HepG2 (cell line): ENCODE results near the gene FGFR1OP2. TPM values are rescaled to one million over a fixed set of nuclear protein-coding genes. Genes with fewer than 3 reads are reported as not detected.

Experiments
- HBP1 ChIP-seq: IDR thresholded peaks from 2 replicates; pipeline ENCODE4 v1.6.1; 2016; ENCODE audit warnings: low read depth, control low read depth
- ISL2 ChIP-seq: sonication (generic); formaldehyde crosslinking; IDR thresholded peaks from 2 replicates; pipeline ENCODE4 v1.5.0; 2020; ENCODE audit warnings: missing genetic modification reagents
- KLF16 ChIP-seq, 2 experiments: sonication (generic) in 1 of 2; formaldehyde crosslinking in 1 of 2; IDR thresholded peaks; 2 replicates each; pipeline versions ENCODE4 v1.6.1 to v1.8.0; 2016 to 2023; ENCODE audit warnings: missing genetic modification reagents in 2 of 2, missing compliant biosample characterization in 1 of 2
- NR0B2 ChIP-seq: sonication (generic); formaldehyde crosslinking; IDR thresholded peaks from 2 replicates; pipeline ENCODE4 v1.4.0; 2020; ENCODE audit warnings: mild to moderate bottlenecking, missing genetic modification reagents
- RERE ChIP-seq: IDR thresholded peaks from 2 replicates; pipeline ENCODE4 v1.6.1; 2016; ENCODE audit warnings: low read depth, missing genetic modification reagents, missing compliant biosample characterization
- STAG1 ChIP-seq: sonication (generic); formaldehyde crosslinking; IDR thresholded peaks from 2 replicates; pipeline ENCODE4 v1.4.0; 2020; ENCODE audit warnings: missing genetic modification reagents
- ZKSCAN1 ChIP-seq: fragments of 150-350 bp; IDR thresholded peaks from 2 replicates; pipeline ENCODE4 v1.6.1; 2014; ENCODE audit warnings: low read length
- ZNF101 ChIP-seq: sonication (generic); formaldehyde crosslinking; IDR thresholded peaks from 2 replicates; pipeline ENCODE4 v1.4.0; 2020; ENCODE audit warnings: mild to moderate bottlenecking, low read depth, missing genetic modification reagents, borderline replicate concordance
- ZNF510 ChIP-seq: sonication (generic); formaldehyde crosslinking; IDR thresholded peaks from 2 replicates; pipeline ENCODE4 v1.4.0; 2020; ENCODE audit warnings: low read depth, mild to moderate bottlenecking, missing genetic modification reagents
- ZNF558 ChIP-seq: sonication (generic); formaldehyde crosslinking; IDR thresholded peaks from 2 replicates; pipeline ENCODE4 v1.9.0; 2022; ENCODE audit warnings: mild to moderate bottlenecking, missing genetic modification reagents, borderline replicate concordance
- ZNF660 ChIP-seq: sonication (generic); formaldehyde crosslinking; IDR thresholded peaks from 2 replicates; pipeline ENCODE4 v1.5.1; 2020; ENCODE audit warnings: mild to moderate bottlenecking, low read depth, missing genetic modification reagents, borderline replicate concordance
- ZNF776 ChIP-seq: sonication (generic); formaldehyde crosslinking; IDR thresholded peaks from 2 replicates; pipeline ENCODE4 v1.4.0; 2020; ENCODE audit warnings: mild to moderate bottlenecking, missing genetic modification reagents
- ZNF781 ChIP-seq: sonication (generic); formaldehyde crosslinking; IDR thresholded peaks from 2 replicates; pipeline ENCODE4 v1.5.1; 2020; ENCODE audit warnings: borderline replicate concordance, mild to moderate bottlenecking, missing genetic modification reagents; ENCODE audit errors: not compliant biosample characterization
- ZNF883 ChIP-seq: sonication (generic); formaldehyde crosslinking; IDR thresholded peaks from 2 replicates; pipeline ENCODE4 v1.5.1; 2020; ENCODE audit warnings: mild to moderate bottlenecking, missing genetic modification reagents; ENCODE audit errors: not compliant biosample characterization
- polyA plus RNA-seq, 8 experiments: library from polyadenylated mRNA; depleted of rRNA in 3 of 8; stranded (reverse) in 7 of 8; unstranded in 1 of 8; fragments of >200 nt; fragmentation: Illumina TruSeq in 4 of 8; extraction: Trizol in 4 of 8; gene quantifications; 2 replicates each; pipeline versions ENCODE4 v1.2.1 to v1.2.3, GENCODE V29; 2011 to 2016; ENCODE audit warnings: low read depth in 4 of 8, missing spikeins in 1 of 8, mixed read lengths in 1 of 8; ENCODE audit not compliant: insufficient read depth in 1 of 8
- total RNA-seq, 5 experiments: library from RNA; depleted of rRNA; stranded (reverse); fragments of >200 nt; fragmentation: Illumina TruSeq; extraction: Trizol; gene quantifications; 2 replicates each; pipeline ENCODE4 v1.2.3, GENCODE V29; 2016; ENCODE audit warnings: low read depth in 1 of 5
- TF ChIP-seq, protein P1 (sequence below): sonication (generic); formaldehyde crosslinking; IDR thresholded peaks from 2 replicates; pipeline ENCODE4 v1.4.0; 2020; ENCODE audit warnings: missing genetic modification reagents
- TF ChIP-seq, protein P2 (sequence below): sonication (generic); formaldehyde crosslinking; IDR thresholded peaks from 2 replicates; pipeline ENCODE4 v1.5.1; 2020; ENCODE audit warnings: missing genetic modification reagents, mild to moderate bottlenecking, borderline replicate concordance

Gene FGFR1OP2
- total and polyA plus RNA-seq, 2 of the 13 experiments (the other 11 are each of a cell fraction or from before 2014, with no cell fraction given): 18.3 to 38.1 TPM

- TF ChIP-seq, protein P1, sequence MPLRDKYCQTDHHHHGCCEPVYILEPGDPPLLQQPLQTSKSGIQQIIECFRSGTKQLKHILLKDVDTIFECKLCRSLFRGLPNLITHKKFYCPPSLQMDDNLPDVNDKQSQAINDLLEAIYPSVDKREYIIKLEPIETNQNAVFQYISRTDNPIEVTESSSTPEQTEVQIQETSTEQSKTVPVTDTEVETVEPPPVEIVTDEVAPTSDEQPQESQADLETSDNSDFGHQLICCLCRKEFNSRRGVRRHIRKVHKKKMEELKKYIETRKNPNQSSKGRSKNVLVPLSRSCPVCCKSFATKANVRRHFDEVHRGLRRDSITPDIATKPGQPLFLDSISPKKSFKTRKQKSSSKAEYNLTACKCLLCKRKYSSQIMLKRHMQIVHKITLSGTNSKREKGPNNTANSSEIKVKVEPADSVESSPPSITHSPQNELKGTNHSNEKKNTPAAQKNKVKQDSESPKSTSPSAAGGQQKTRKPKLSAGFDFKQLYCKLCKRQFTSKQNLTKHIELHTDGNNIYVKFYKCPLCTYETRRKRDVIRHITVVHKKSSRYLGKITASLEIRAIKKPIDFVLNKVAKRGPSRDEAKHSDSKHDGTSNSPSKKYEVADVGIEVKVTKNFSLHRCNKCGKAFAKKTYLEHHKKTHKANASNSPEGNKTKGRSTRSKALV (CRISPR knock-in tag): no peak
- TF ChIP-seq, protein P2, sequence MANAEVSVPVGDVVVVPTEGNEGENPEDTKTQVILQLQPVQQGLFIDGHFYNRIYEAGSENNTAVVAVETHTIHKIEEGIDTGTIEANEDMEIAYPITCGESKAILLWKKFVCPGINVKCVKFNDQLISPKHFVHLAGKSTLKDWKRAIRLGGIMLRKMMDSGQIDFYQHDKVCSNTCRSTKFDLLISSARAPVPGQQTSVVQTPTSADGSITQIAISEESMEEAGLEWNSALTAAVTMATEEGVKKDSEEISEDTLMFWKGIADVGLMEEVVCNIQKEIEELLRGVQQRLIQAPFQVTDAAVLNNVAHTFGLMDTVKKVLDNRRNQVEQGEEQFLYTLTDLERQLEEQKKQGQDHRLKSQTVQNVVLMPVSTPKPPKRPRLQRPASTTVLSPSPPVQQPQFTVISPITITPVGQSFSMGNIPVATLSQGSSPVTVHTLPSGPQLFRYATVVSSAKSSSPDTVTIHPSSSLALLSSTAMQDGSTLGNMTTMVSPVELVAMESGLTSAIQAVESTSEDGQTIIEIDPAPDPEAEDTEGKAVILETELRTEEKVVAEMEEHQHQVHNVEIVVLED (CRISPR knock-in tag): peak; percentile 63; the same call in 1 of the 2 replicates
- TF ChIP-seq ISL2 (CRISPR knock-in tag) (peak; percentile 40; the same call in 1 of the 2 replicates), ZNF781 (no peak), STAG1 (peak; percentile 76), ZNF101 (CRISPR knock-in tag) (no peak), RERE (CRISPR knock-in tag) (no peak), ZNF660 (CRISPR knock-in tag) (no peak), ZNF883 (peak; percentile 89), ZNF558 (CRISPR knock-in tag) (no peak), ZNF776 (CRISPR knock-in tag) (0 out of 2 replicates have a peak, but pooled peaks have one; percentile 34), HBP1 (CRISPR knock-in tag) (peak; percentile 65; the same call in 1 of the 2 replicates), NR0B2 (peak; percentile 81; the same call in 1 of the 2 replicates), KLF16 (CRISPR knock-in tag; IDR thresholded peaks at IDR 0.05) (no peak; a peak in 1 of 4 replicates), ZNF510 (CRISPR knock-in tag) (0 out of 2 replicates have a peak, but pooled peaks have one; percentile 31), ZKSCAN1 (no peak)
These were observed 76.0 kb downstream of the FGFR1OP2 start, which contains the start of gene TM7SF3 (continued) for GRCh38 chr12:27014085-27014858.
